SU-DHL-6 (cell line): ENCODE measurements around the gene NHLRC4.
A peak's percentile ranks its signal among the peaks of the same experiment; 100 is the strongest.

Source experiments
- H2AFZ ChIP-seq: fragments of 200-600 bp; sonication (generic); 2 replicates; pipeline ENCODE4 v1.6.1; 2014; ENCODE audit warnings: low read depth, mild to moderate bottlenecking, moderate library complexity, mixed read lengths, antibody characterized with exemption, low read length; ENCODE audit not compliant: severe bottlenecking
- H3F3A ChIP-seq: fragments of 200-600 bp; shearing (Covaris generic); 2 replicates; pipeline ENCODE4 v1.6.0; 2016; ENCODE audit warnings: antibody characterized with exemption, mild to moderate bottlenecking; ENCODE audit not compliant: insufficient read depth
- H3K27ac ChIP-seq: fragments of 200-600 bp; sonication (generic); 2 replicates; pipeline ENCODE4 v1.5.1; 2016; ENCODE audit warnings: low read depth, mild to moderate bottlenecking, low read length, moderate library complexity, mixed read lengths
- H3K27me3 ChIP-seq: fragments of 200-600 bp; sonication (generic), shearing (Covaris generic); 2 replicates; pipeline ENCODE4 v1.6.0; 2014; ENCODE audit warnings: mild to moderate bottlenecking, low read length
- H3K36me3 ChIP-seq: fragments of 200-600 bp; sonication (generic); 2 replicates; pipeline ENCODE4 v1.6.1; 2014; ENCODE audit warnings: mild to moderate bottlenecking, low read length, mixed read lengths
- H3K4me2 ChIP-seq: fragments of 300-600, 200-600 bp; shearing (Covaris generic), sonication (generic); 2 replicates; pipeline ENCODE4 v1.6.0; 2014; ENCODE audit warnings: low read length, low read depth, mild to moderate bottlenecking; ENCODE audit not compliant: poor library complexity, severe bottlenecking
- H3K4me3 ChIP-seq: fragments of 200-600 bp; sonication (generic); 2 replicates; pipeline ENCODE4 v1.5.1; 2014; ENCODE audit warnings: antibody characterized with exemption, low read length, mild to moderate bottlenecking, mixed read lengths; ENCODE audit not compliant: insufficient read depth, poor library complexity, severe bottlenecking
- H3K79me2 ChIP-seq: fragments of 200-600 bp; sonication (generic); 2 replicates; pipeline ENCODE4 v1.6.1; 2014; ENCODE audit warnings: mild to moderate bottlenecking, low read length, moderate library complexity; ENCODE audit not compliant: insufficient read depth
- H3K9ac ChIP-seq: fragments of 200-600 bp; sonication (generic); 2 replicates; pipeline ENCODE4 v1.7.0; 2014; ENCODE audit warnings: mild to moderate bottlenecking, low read length
- H3K9me2 ChIP-seq: fragments of 200-600 bp; sonication (generic); replicated peaks from 2 replicates; pipeline ENCODE4 v1.6.1; 2014; ENCODE audit warnings: low read length; ENCODE audit not compliant: insufficient read depth
- H3K9me3 ChIP-seq: fragments of 200-600 bp; sonication (generic); 2 replicates; pipeline ENCODE4 v1.6.1; 2014; ENCODE audit warnings: low read length, mixed read lengths; ENCODE audit not compliant: insufficient read depth
- H4K20me1 ChIP-seq: fragments of 200-600 bp; sonication (generic); 2 replicates; pipeline ENCODE4 v1.6.1; 2014; ENCODE audit warnings: low read depth, mild to moderate bottlenecking, antibody characterized with exemption, low read length, moderate library complexity, mixed read lengths
- CTCF ChIP-seq: fragments of 200-600 bp; sonication (generic); IDR thresholded peaks from one replicate; pipeline ENCODE4 v1.5.1; 2017; ENCODE audit warnings: antibody characterized with exemption, mild to moderate bottlenecking, low read length, moderate library complexity; ENCODE audit not compliant: insufficient read depth, poor library complexity, severe bottlenecking
- EZH2phosphoT487 ChIP-seq: fragments of 200-600 bp; sonication (generic), shearing (Covaris generic); conservative IDR thresholded peaks from 2 replicates; pipeline ENCODE4 v1.6.1; 2018; ENCODE audit warnings: mild to moderate bottlenecking, antibody characterized with exemption, low read length, moderate library complexity, mixed read lengths

Gene NHLRC4

GRCh38 chr16:566475-567372, at the start of gene NHLRC4:
TSS of gene NHLRC4 (plus strand) at chr16:567005. CDS start at chr16:568048, 1,043 bp downstream.
- Histone ChIP-seq H3K79me2 (no peaks in the 10 kb centered on the region), H3K4me2 (peak within 1 kb of the TSS; percentile 34), H3K9me3 (no peaks in the 10 kb centered on the region), H3K9me2 (no peaks in the 10 kb centered on the region), H3K36me3 (no peaks in the 10 kb centered on the region), H3K4me3 (no peak within 1 kb of the TSS), H4K20me1 (no peaks in the 10 kb centered on the region), H3K9ac (no peak within 1 kb of the TSS; the same call in 1 of the 2 replicates), H3F3A (no peaks in the 10 kb centered on the region), H3K27ac (no peak within 1 kb of the TSS), H3K27me3 (no peaks in the 10 kb centered on the region), H2AFZ (peak within 1 kb of the TSS; percentile 58)
- TF ChIP-seq CTCF (no peak), EZH2phosphoT487 (no peak)

- Histone ChIP-seq H3K9me3 (no peaks in the 10 kb centered on the region), H3K9ac (no peak overlapping the region), H3K4me2 (no peak overlapping the region), H3K36me3 (no peaks in the 10 kb centered on the region), H3K79me2 (no peaks in the 10 kb centered on the region), H3F3A (no peaks in the 10 kb centered on the region), H3K27ac (no peak overlapping the region), H3K9me2 (no peaks in the 10 kb centered on the region), H3K4me3 (no peak overlapping the region), H3K27me3 (no peaks in the 10 kb centered on the region), H2AFZ (no peak overlapping the region), H4K20me1 (no peaks in the 10 kb centered on the region)
- TF ChIP-seq EZH2phosphoT487 (no peak), CTCF (no peak)
Observed at GRCh38 chr16:518858-519257, 47.9 kb upstream of the NHLRC4 start.

- TF ChIP-seq CTCF, result no peak
- TF ChIP-seq EZH2phosphoT487, result no peak
- H3K9me2 ChIP-seq, result no peaks in the 10 kb centered on the region
- no peaks in the 10 kb centered on the region for H3K9me3 ChIP-seq
- H3F3A ChIP-seq, result no peaks in the 10 kb centered on the region
- no peaks in the 10 kb centered on the region for H3K36me3 ChIP-seq
- no peak overlapping the region for H3K9ac ChIP-seq
- H4K20me1 ChIP-seq, result no peaks in the 10 kb centered on the region
- H3K27ac ChIP-seq, result no peak overlapping the region
- no peaks in the 10 kb centered on the region for H3K79me2 ChIP-seq
- H3K4me3 ChIP-seq, result no peak overlapping the region
- no peak overlapping the region for H2AFZ ChIP-seq
- H3K27me3 ChIP-seq, result no peaks in the 10 kb centered on the region
- H3K4me2 ChIP-seq, result no peak overlapping the region
Observed at GRCh38 chr16:519425-519824, 47.4 kb upstream of the NHLRC4 start.
